ENCODE data around the gene CHCT1.
"Not testable (repeated sequence)": the region's sequence is repeated elsewhere in the genome, so short reads cannot be mapped to it uniquely, and the experiment has no call there.

The CHCT1 gene

GRCh38 chr17:60401819-60402218 is 20.5 kb upstream of the CHCT1 start:
- DNase-seq = no peak

- DNase-seq = no peak
These were observed 18.8 kb upstream of the CHCT1 start for GRCh38 chr17:60403523-60403810.

GRCh38 chr17:60403962-60404361 is 18.3 kb upstream of the CHCT1 start:
- no peak for DNase-seq

- DNase-seq = no peak
These were observed 15.4 kb upstream of the CHCT1 start for GRCh38 chr17:60406887-60407286.

GRCh38 chr17:60410001-60410400 is 12.3 kb upstream of the CHCT1 start:
- no peak for DNase-seq

- no peak for DNase-seq
These were observed 9.6 kb upstream of the CHCT1 start for GRCh38 chr17:60412701-60413100.

- no peak for DNase-seq
These were observed 7.1 kb upstream of the CHCT1 start for GRCh38 chr17:60415146-60415545.

GRCh38 chr17:60416368-60416925 is 5.8 kb upstream of the CHCT1 start:
- DNase-seq = no peak

- not testable (repeated sequence) for DNase-seq
These were observed 3.3 kb upstream of the CHCT1 start for GRCh38 chr17:60419003-60419402.

GRCh38 chr17:60419875-60420274 is 2.4 kb upstream of the CHCT1 start:
- not testable (repeated sequence) for DNase-seq

GRCh38 chr17:60421273-60422161 is 772 bp upstream of the CHCT1 start:
- DNase-seq = no peak

- DNase-seq = no peak
These were observed 1.6 kb downstream of the CHCT1 start for GRCh38 chr17:60423865-60424264.

- no peak for DNase-seq
These were observed 3.3 kb downstream of the CHCT1 start for GRCh38 chr17:60425626-60426025.

- no peak for DNase-seq
These were observed 4.3 kb downstream of the CHCT1 start for GRCh38 chr17:60426596-60426995.

GRCh38 chr17:60428491-60428890 is 6.2 kb downstream of the CHCT1 start:
- DNase-seq = not testable (repeated sequence)

- DNase-seq = not testable (repeated sequence)
These were observed 8.3 kb downstream of the CHCT1 start for GRCh38 chr17:60430561-60430960.

- DNase-seq = not testable (repeated sequence)
These were observed 11.0 kb downstream of the CHCT1 start for GRCh38 chr17:60433021-60433997.

- DNase-seq = no peak
These were observed 13.2 kb downstream of the CHCT1 start for GRCh38 chr17:60435244-60436167.

- DNase-seq = no peak
These were observed 14.4 kb downstream of the CHCT1 start for GRCh38 chr17:60436676-60437075.

- no peak for DNase-seq
These were observed 17.2 kb downstream of the CHCT1 start for GRCh38 chr17:60439501-60439900.

GRCh38 chr17:60442271-60443173 is 20.2 kb downstream of the CHCT1 start:
- DNase-seq = no peak

All from cortex of kidney (tissue), 1 donor.